T-helper 1 cell (primary cell): Measurements from ENCODE around the gene UCN3.

Experiments
- DNase-seq, 5 donors: peaks; one replicate each; pipeline ENCODE4 v3.0.0-alpha.2; 2012 to 2020
- total RNA-seq, 4 donors: gene quantifications; one replicate each; lab custom pipeline; 2026; lab: John Stamatoyannopoulos, UW

UCN3 gene
- total RNA-seq: 0 reads per million in 4 donors

- no peak for DNase-seq
Measured at GRCh38 chr10:5364890-5365338, at the start of gene UCN3. Gene UCN3 (plus strand): TSS chr10:5364966. CDS start chr10:5373721, 8,755 bp downstream.

- peak in 3 of 5 donors; percentile 16 to 85 (median 18) for DNase-seq
Measured at GRCh38 chr10:5317547-5318107, 47.1 kb upstream of the UCN3 start.

- DNase-seq: no peak
Measured at GRCh38 chr10:5318148-5318547, 46.6 kb upstream of the UCN3 start.

- no peak for DNase-seq
Measured at GRCh38 chr10:5319863-5320262, 44.9 kb upstream of the UCN3 start.

GRCh38 chr10:5321273-5321672 is 43.5 kb upstream of the UCN3 start:
- DNase-seq: peak in 1 of 5 donors; percentile 13

GRCh38 chr10:5323446-5323845 is 41.3 kb upstream of the UCN3 start:
- DNase-seq: no peak

GRCh38 chr10:5325076-5325475 is 39.7 kb upstream of the UCN3 start:
- DNase-seq: no peak

- no peak for DNase-seq
Measured at GRCh38 chr10:5334196-5334880, 30.4 kb upstream of the UCN3 start.

- no peak for DNase-seq
Measured at GRCh38 chr10:5338010-5338409, 26.8 kb upstream of the UCN3 start.

GRCh38 chr10:5343092-5343491 is 21.7 kb upstream of the UCN3 start:
- DNase-seq: no peak

- DNase-seq: peak in 1 of 5 donors; percentile 8
Measured at GRCh38 chr10:5343561-5343960, 21.2 kb upstream of the UCN3 start.

- no peak for DNase-seq
Measured at GRCh38 chr10:5343979-5344378, 20.8 kb upstream of the UCN3 start.

GRCh38 chr10:5344746-5345145 is 20.0 kb upstream of the UCN3 start:
- DNase-seq: no peak

- DNase-seq: no peak
Measured at GRCh38 chr10:5346881-5347280, 17.9 kb upstream of the UCN3 start.

- no peak for DNase-seq
Measured at GRCh38 chr10:5349362-5349761, 15.4 kb upstream of the UCN3 start.

- DNase-seq: no peak
Measured at GRCh38 chr10:5354068-5354467, 10.7 kb upstream of the UCN3 start.

- DNase-seq: no peak
Measured at GRCh38 chr10:5355594-5356301, 9.0 kb upstream of the UCN3 start.

- peak in 1 of 5 donors; percentile 21 for DNase-seq
Measured at GRCh38 chr10:5356302-5356763, 8.4 kb upstream of the UCN3 start.

- DNase-seq: no peak
Measured at GRCh38 chr10:5360318-5360915, 4.3 kb upstream of the UCN3 start.

GRCh38 chr10:5361966-5362365 is 2.8 kb upstream of the UCN3 start:
- DNase-seq: no peak

- DNase-seq: no peak
Measured at GRCh38 chr10:5362873-5363272, 1.9 kb upstream of the UCN3 start.

GRCh38 chr10:5364374-5364773 is 392 bp upstream of the UCN3 start:
- no peak for DNase-seq

GRCh38 chr10:5365928-5366327 is 1.2 kb downstream of the UCN3 start:
- DNase-seq: no peak
